Natural killer cell (primary cell): ENCODE results near the gene ZXDA. TPM values are rescaled to one million over a fixed set of nuclear protein-coding genes. Genes with fewer than 3 reads are reported as not detected.

Experiments
- ATAC-seq, 3 donors: fragments of 150-1000 bp in 2 of 3; fragments of 200-7000 bp in 1 of 3; cut with Tn5 transposase; 1 replicate in 1 of 3; 2 replicates in 2 of 3; pipeline ENCODE4 v1.10.0; 2021; ENCODE audit warnings: mild to moderate bottlenecking in 2 of 3, moderate library complexity in 2 of 3
- DNase-seq, 2 donors: peaks; one replicate each; pipeline versions ENCODE4 v3.0.0 to v3.0.0-alpha.2; 2013 to 2021; ENCODE audit warnings: mixed read lengths in 1 of 2
- H3K27ac ChIP-seq: one replicate; pipeline ENCODE4 v1.5.1; 2013; ENCODE audit warnings: mild to moderate bottlenecking, low read length
- H3K27me3 ChIP-seq: one replicate; pipeline ENCODE4 v1.6.1; 2013; ENCODE audit warnings: low read length; ENCODE audit not compliant: control insufficient read depth, insufficient read depth
- H3K36me3 ChIP-seq: one replicate; pipeline ENCODE4 v1.6.1; 2013; ENCODE audit warnings: low read length; ENCODE audit not compliant: control insufficient read depth, insufficient read depth
- H3K4me1 ChIP-seq: one replicate; pipeline ENCODE4 v1.6.1; 2013; ENCODE audit warnings: low read length; ENCODE audit not compliant: control insufficient read depth, insufficient read depth
- H3K4me3 ChIP-seq: one replicate; pipeline ENCODE4 v1.5.1; 2013; ENCODE audit warnings: low read length
- H3K9me3 ChIP-seq: one replicate; pipeline ENCODE4 v1.6.1; 2013; ENCODE audit warnings: low read length; ENCODE audit not compliant: control insufficient read depth, insufficient read depth
- H3K27ac Mint-ChIP-seq, 2 donors: one replicate each; pipeline ENCODE4 v1.8.0; 2022; ENCODE audit warnings: mild to moderate bottlenecking in 2 of 2, mixed read lengths in 2 of 2, moderate library complexity in 1 of 2
- H3K27me3 Mint-ChIP-seq, 2 donors: one replicate each; pipeline ENCODE4 v1.8.0; 2022; ENCODE audit warnings: low read depth in 2 of 2, mixed read lengths in 2 of 2
- H3K36me3 Mint-ChIP-seq: one replicate; pipeline ENCODE4 v1.8.0; 2022; ENCODE audit warnings: mixed read lengths
- H3K4me1 Mint-ChIP-seq, 2 donors: one replicate each; pipeline ENCODE4 v1.8.0; 2022; ENCODE audit warnings: mixed read lengths in 2 of 2
- H3K4me3 Mint-ChIP-seq: one replicate; pipeline ENCODE4 v1.8.0; 2022; ENCODE audit warnings: mild to moderate bottlenecking, moderate library complexity, mixed read lengths
- H3K9me3 Mint-ChIP-seq, 2 donors: one replicate each; pipeline ENCODE4 v1.8.0; 2022; ENCODE audit warnings: mixed read lengths in 2 of 2
- WGBS: methylation state at CpG from one replicate; pipeline ENCODE4 v1.1.7; 2013; ENCODE audit warnings: missing lambda C conversion rate; ENCODE audit not compliant: insufficient coverage; 5-methylcytosine and 5-hydroxymethylcytosine counted together
- intact Hi-C: fragments of 100-400 bp; cut with micrococcal nuclease; formaldehyde crosslinking; loops from one replicate; pipeline ENCODE4 v1.14.2; 2022
- total RNA-seq, 4 donors: library from RNA; stranded (reverse); fragments of 120-200 nt in 1 of 4; gene quantifications; one replicate each; pipeline versions ENCODE4 v1.2.3 to v1.2.4, GENCODE V29; 2013 to 2022
- TF ChIP-seq, protein P1 (sequence below): fragments of 200-600 bp; IDR thresholded peaks from one replicate; pipeline ENCODE4 v1.8.0; 2022; ENCODE audit warnings: antibody characterized with exemption

The ZXDA gene
- total RNA-seq, 3 donors from 2014 or later (not counting 1 experiment from before 2014, with no cell fraction given) = 10.4 to 12.0 (median 10.9) TPM

DNA sequence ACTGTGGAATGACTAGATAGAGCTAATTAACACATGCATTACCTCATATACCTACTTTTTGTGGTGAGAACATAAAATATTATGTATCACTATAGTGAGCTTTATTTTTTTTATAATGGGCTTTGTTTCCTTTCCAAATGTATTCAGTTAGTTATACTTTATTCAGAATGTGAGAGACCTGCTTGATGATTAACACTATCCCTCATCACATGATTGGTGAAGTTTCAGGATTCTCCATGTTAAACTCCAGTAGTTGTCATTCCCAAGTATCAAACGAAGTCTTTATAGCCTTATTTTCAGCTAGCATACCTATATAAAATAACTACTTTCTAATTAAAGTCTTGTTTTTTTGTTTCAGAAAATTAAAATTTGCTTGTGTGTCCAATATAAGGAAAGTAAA lies 8.8 kb downstream of the ZXDA start:
- ATAC-seq (no peak), DNase-seq (no peak)
- Mint-ChIP-seq H3K9me3 (no peaks in the 10 kb centered on the region), H3K4me3 (no peak overlapping the region), H3K36me3 (no peaks in the 10 kb centered on the region), H3K4me1 (peaks cover 11% of the 10 kb centered on the region in 2 donors), H3K27me3 (no peaks in the 10 kb centered on the region), H3K27ac (no peak overlapping the region)
- Histone ChIP-seq H3K4me1 (no peaks in the 10 kb centered on the region), H3K27me3 (no peaks in the 10 kb centered on the region), H3K27ac (no peak overlapping the region), H3K36me3 (no peaks in the 10 kb centered on the region), H3K9me3 (no peaks in the 10 kb centered on the region), H3K4me3 (no peak overlapping the region)
- intact Hi-C loops = no loop called here
- TF ChIP-seq, protein P1, sequence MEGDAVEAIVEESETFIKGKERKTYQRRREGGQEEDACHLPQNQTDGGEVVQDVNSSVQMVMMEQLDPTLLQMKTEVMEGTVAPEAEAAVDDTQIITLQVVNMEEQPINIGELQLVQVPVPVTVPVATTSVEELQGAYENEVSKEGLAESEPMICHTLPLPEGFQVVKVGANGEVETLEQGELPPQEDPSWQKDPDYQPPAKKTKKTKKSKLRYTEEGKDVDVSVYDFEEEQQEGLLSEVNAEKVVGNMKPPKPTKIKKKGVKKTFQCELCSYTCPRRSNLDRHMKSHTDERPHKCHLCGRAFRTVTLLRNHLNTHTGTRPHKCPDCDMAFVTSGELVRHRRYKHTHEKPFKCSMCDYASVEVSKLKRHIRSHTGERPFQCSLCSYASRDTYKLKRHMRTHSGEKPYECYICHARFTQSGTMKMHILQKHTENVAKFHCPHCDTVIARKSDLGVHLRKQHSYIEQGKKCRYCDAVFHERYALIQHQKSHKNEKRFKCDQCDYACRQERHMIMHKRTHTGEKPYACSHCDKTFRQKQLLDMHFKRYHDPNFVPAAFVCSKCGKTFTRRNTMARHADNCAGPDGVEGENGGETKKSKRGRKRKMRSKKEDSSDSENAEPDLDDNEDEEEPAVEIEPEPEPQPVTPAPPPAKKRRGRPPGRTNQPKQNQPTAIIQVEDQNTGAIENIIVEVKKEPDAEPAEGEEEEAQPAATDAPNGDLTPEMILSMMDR = no peak
- no CpG with 5 or more reads among the region's 1 CpG for WGBS

DNA sequence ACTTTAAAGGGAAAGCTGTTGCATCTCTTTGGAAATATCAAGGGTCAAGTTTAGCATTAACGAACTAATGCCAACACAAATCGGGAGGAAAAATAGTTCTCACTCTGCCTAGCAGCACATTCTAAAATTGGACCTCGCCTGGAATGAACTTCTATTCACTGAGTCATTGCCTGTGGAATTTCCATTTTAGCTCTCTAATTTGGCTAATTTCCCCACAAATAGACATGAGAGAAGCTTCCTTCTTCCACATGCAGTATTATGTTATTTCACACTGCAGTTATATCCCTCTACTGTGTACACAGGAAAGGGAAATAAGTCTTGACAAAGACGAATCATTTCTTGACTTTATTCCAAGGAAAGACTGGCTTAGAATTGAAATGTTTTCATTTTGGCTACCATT lies 9.3 kb downstream of the ZXDA start:
- DNase-seq (no peak), ATAC-seq (no peak)
- Histone ChIP-seq H3K4me3 (no peak overlapping the region), H3K27me3 (no peaks in the 10 kb centered on the region), H3K27ac (no peak overlapping the region), H3K4me1 (no peaks in the 10 kb centered on the region), H3K9me3 (no peaks in the 10 kb centered on the region), H3K36me3 (no peaks in the 10 kb centered on the region)
- Mint-ChIP-seq H3K4me1 (peaks cover 6% of the 10 kb centered on the region in 2 donors), H3K36me3 (no peaks in the 10 kb centered on the region), H3K4me3 (no peak overlapping the region), H3K27me3 (no peaks in the 10 kb centered on the region), H3K27ac (no peak overlapping the region), H3K9me3 (no peaks in the 10 kb centered on the region)
- TF ChIP-seq, protein P1 = no peak
- WGBS = 93% methylated on average over 3 of the region's 4 CpGs
- intact Hi-C loops = no loop called here

DNA sequence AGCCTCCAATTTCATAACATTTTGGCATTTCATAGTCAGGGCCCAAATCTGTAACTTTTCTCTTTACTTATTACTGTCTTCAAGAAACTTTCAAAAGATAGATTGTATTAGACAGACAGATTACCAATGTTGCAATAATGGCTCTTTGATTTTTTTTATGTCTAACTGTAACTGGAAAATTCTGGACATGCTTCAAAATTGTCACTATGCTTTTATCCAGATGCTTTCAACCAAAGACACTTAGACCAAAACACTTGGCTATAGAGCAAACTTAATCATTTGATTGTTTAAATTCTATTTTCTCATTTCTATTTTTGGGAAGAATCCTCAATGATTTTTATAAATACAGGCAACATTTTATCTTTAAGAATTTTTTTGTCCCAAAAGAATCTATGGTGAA lies 10.4 kb downstream of the ZXDA start:
- Histone ChIP-seq H3K27ac (no peak overlapping the region), H3K36me3 (no peaks in the 10 kb centered on the region), H3K27me3 (no peaks in the 10 kb centered on the region), H3K4me3 (no peak overlapping the region), H3K4me1 (no peaks in the 10 kb centered on the region), H3K9me3 (no peaks in the 10 kb centered on the region)
- no peak overlapping the region for H3K27ac Mint-ChIP-seq
- no peaks in the 10 kb centered on the region for H3K36me3 Mint-ChIP-seq
- H3K4me1 Mint-ChIP-seq = no peaks in the 10 kb centered on the region
- TF ChIP-seq, protein P1 = no peak
- intact Hi-C loops = no loop called here
- ATAC-seq (no peak), DNase-seq (no peak)
- no peak overlapping the region for H3K4me3 Mint-ChIP-seq
- H3K9me3 Mint-ChIP-seq = no peaks in the 10 kb centered on the region
- no peaks in the 10 kb centered on the region for H3K27me3 Mint-ChIP-seq

DNA sequence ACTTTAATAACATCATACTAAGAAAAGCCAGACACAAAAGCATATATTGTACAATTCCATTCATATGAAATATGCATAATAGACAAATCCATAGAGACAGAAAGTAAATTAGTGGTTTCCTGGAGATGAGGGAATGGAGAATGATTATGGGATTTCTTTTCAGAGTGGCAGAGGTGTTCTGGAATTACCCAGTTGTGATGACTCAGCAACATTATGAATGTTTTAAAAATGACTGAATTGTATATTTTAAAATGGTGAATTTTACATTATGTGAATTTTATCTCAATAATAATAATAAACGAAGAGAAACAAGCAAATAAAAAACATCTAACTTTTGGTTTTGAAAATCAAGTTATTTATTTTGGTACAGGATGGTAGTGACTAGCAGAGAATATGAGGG lies 11.2 kb downstream of the ZXDA start:
- Histone ChIP-seq H3K36me3 (no peaks in the 10 kb centered on the region), H3K4me1 (no peaks in the 10 kb centered on the region), H3K9me3 (no peaks in the 10 kb centered on the region), H3K4me3 (no peak overlapping the region), H3K27me3 (no peaks in the 10 kb centered on the region), H3K27ac (no peak overlapping the region)
- peaks cover 0 to 4% of the 10 kb centered on the region in 2 donors for H3K4me1 Mint-ChIP-seq
- ATAC-seq = no peak
- H3K27ac Mint-ChIP-seq = no peak overlapping the region
- no peaks in the 10 kb centered on the region for H3K9me3 Mint-ChIP-seq
- no peak overlapping the region for H3K4me3 Mint-ChIP-seq
- H3K36me3 Mint-ChIP-seq = no peaks in the 10 kb centered on the region
- TF ChIP-seq, protein P1 = no peak
- no peaks in the 10 kb centered on the region for H3K27me3 Mint-ChIP-seq
- no peak for DNase-seq
- no CpG with 5 or more reads among the region's 1 CpG for WGBS
- intact Hi-C loops = no loop called here
